Activated naive CD8-positive, alpha-beta T cell treated with anti-CD3 and anti-CD28 coated beads, Interleukin-2, amount 50 U/mL, for 16 hours (primary cell): ENCODE results near the gene TICAM2.

Experiments
- DNase-seq: peaks from one replicate; pipeline ENCODE4 v3.0.0-alpha.2; 2020; ENCODE audit warnings: low read depth, low spot score

The TICAM2 gene

DNA sequence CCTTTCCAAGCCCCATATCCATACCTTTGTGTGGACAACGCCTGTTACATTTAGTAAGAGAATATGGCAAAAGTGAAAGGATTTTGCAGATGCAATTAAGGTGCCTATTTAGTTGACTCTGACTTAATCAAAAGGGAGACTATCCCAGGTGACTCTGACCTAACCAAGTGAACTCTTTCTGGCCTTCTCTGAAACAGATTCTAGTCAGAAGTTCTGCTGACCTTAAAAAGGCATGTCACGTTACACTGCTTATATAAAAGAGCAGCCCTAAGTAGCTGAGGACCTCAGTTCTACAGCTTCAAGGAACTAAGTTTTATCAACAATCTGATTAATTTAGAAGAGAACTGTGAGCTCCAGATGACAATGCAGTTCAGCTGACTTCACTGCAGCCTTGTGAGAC, 5.7 kb upstream of the TICAM2 start:
- DNase-seq: no peak

DNA sequence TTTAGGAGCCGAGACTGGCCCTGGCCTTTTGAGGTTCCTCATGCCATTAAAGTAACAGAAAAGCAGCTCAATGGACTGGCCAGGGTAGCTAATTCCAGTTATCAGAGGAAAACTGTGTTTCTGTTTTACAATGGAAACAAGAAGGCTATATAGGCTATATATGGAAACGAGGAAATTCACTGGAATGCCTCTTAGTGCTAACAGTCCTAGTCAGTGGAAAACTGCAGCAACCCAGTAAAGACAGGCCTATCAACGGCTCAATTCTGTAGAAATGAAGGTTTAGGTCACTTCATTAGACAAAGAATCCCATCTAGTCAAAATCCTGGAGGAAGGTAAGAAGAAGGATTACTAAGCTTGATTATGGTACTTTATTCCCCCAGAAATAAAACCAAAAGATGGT, 3.2 kb upstream of the TICAM2 start:
- DNase-seq: no peak

- no peak for DNase-seq
Observed at GRCh38 chr5:115602591-115603125, 379 bp upstream of the TICAM2 start.

DNA sequence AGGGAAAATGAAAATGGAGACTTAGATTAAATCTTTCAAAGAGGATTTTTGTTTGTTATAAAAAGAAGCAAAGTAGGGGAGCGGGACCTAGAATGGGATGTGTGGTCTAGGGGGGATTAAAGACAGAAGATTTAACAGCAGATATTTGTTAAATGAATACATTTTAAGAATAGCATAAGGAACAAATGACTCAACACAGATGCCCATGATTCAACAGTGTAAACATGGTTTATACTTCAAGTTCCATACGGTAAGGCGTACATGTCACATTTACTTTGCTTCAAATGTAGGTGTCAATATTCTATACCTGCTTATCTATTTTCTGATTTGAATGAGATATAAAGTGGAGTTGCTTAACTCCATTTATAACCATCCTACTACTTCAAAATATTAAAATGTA, 1.5 kb downstream of the TICAM2 start:
- no peak for DNase-seq

- DNase-seq: no peak
Observed at GRCh38 chr5:115599924-115600323, 2.4 kb downstream of the TICAM2 start.

GRCh38 chr5:115599502-115599901, 2.8 kb downstream of the TICAM2 start:
- DNase-seq: no peak

DNA sequence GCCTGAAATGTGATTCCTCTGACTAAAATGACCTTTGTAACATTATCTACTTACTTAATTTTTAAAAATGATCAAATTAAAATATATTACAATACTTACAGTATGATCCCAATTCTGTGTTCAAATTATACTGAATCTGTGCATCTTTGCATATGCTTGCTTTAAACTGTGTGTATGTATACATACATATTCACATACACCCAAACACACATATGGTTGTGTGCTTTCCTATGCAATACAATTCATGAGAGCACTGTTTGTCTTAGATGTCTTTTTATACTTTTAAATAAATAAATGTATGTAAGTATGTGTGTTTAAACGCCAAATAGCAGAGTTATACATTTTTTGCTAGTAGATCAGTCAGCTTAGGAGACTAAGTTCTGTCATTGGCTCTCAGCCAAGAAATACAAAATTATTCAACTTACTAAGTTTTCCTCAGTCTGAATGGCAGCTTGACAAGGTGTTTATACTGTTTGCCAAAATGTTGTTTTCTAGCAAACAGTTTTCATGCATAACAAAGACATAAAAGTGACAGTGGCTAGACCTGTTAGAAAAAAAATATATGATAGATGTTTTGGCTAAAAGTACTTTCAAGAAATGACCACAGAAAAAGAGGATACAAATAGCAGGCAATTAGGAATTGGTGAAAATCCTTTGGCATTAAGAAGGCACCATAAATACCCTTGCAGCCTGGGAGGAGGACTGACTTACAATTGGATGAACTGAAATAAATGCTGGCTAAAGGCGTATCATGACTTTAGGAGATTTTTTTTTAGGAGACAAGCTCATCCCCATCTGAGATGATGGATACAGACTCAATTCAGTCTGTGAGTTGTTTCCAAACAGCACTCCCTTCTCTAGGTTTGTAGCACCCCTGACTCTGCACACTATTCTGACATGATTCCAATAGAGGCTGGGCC, 7.9 kb downstream of the TICAM2 start:
- no peak for DNase-seq

DNA sequence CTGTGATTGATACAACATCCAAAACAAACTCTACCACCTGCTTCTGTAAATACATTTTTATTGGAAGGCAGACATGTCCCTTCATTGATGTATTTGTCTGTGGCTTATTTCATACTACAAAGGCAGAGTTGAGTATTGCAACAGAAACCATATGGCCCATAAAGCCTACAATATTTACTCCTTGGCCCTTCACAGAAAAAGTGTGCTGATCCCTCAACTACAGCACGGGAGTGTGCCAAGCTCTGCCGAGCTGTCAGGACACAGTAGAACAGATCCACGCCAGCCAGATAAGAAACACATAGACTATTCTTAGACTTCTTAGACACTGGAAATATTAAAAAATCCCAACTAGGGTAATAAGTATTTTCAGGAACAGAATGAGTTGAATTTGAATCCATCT, 13.2 kb downstream of the TICAM2 start:
- DNase-seq: no peak

DNA sequence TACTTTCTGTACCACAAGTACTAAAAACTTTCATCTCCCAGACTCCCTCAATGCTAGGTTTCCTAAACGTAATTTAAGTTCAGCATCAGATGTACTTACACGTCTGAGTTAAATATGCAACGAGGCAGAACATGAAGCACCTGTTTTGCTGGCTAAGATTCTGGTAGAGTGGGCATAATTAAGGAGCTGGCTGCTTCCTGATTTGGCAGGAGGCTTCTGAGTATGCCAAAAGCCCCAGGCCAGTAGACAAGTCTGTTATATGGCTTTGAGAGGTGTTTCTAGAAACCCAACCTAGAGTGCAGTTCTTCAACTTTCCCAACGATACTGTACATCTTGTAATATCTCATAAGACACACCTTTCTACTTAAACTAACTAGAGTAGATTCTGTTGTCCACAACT, 13.6 kb downstream of the TICAM2 start:
- DNase-seq: no peak

GRCh38 chr5:115586525-115587146, 15.6 kb downstream of the TICAM2 start:
- no peak for DNase-seq

DNA sequence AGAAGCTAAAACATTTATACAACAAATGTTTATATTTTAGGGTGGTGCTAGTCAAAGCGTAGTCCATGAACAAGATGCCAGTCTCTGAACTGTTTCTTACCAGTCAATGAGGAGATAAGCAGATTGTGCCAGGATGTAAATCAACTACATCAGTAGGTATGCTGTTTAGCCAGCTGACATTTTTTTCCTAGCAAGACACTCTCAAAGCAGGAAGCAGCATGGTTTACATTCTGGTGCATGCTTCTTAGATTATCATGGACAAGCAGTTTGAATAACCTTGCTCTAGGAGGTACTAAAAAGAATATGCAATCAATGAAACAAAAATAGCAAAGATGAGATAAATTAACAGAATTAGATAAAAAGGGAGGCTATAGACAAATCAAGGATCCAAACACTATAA, 17.0 kb downstream of the TICAM2 start:
- DNase-seq: no peak

DNA sequence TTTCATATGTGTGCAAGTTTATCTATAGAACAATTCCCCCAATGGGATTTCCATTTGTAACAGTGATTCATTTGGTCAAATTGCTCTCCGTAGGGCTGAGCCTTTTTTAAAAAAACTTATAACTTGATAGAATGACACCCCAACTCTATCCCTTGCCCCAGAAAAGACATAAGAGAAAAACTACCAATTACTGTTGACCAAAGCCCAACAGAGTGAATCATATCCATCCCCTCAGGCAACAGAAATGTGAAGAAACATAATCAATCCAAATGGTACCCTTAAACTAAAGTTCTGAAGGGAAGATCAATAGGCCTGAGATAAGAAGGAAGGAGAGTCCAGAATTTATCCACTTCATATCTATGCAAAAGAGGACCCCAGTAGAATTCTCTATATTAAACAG, 17.8 kb downstream of the TICAM2 start:
- DNase-seq: no peak

- no peak for DNase-seq
Observed at GRCh38 chr5:115583474-115583873, 18.8 kb downstream of the TICAM2 start.

GRCh38 chr5:115580941-115581340, 21.3 kb downstream of the TICAM2 start:
- no peak for DNase-seq

DNA sequence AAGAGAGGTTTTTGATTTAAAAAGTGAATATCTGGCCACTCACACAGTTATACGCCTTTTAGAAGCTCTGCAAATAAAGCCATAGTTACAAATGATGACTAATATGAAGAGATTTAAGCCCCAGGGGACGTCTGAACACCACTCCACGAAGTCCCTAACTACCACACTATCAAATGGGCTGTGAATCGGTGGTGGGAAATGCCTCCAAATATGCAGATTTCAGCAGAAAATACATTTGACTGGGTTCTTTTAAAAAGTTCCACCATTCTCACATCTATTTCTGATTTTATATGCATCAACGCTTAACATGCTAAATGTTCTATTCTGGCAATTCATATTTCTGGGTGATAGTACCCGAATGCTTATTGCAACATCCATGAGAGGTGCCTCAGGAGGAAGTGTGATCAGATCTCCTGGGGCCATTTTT, 22.5 kb downstream of the TICAM2 start:
- no peak for DNase-seq

- no peak for DNase-seq
Observed at GRCh38 chr5:115579216-115579615, 23.1 kb downstream of the TICAM2 start.

DNA sequence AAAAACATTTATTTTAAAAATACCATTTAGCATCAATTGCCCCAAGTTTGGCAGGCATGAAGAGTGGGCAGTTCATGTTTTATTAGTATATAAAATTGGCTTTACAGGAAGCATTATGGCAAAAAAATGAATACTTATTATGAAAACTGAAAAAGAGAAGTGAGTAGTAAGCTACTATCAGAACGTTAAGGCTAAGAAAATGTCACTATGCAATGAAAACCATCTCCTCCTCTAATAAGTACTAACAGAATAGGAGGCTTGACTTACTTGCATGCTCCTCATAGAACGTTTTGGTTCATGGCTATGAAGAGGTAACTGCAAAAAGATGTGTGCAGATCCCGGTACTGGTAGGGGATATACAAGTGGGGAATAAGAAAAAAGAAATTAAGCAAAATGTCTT, 23.6 kb downstream of the TICAM2 start:
- DNase-seq: no peak

GRCh38 chr5:115577741-115578140, 24.5 kb downstream of the TICAM2 start:
- no peak for DNase-seq

DNA sequence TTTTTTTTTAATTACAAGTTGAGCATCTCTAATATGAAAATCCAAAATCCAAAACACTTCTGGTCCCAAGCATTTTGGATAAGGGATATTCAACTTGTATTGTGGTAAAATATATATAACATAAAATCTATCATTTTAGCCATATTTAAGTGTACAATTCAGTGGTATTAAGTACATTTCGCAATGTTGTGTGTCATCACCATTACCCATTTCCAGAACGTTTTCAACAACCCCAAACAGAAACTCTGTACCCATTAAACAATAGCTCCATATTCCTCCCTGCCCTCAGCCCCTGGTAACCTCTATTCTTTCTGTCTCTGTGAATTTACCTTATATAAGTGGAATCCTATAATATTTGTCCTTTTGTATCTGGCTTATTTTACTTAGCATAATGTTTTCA, 24.9 kb downstream of the TICAM2 start:
- DNase-seq: no peak

DNA sequence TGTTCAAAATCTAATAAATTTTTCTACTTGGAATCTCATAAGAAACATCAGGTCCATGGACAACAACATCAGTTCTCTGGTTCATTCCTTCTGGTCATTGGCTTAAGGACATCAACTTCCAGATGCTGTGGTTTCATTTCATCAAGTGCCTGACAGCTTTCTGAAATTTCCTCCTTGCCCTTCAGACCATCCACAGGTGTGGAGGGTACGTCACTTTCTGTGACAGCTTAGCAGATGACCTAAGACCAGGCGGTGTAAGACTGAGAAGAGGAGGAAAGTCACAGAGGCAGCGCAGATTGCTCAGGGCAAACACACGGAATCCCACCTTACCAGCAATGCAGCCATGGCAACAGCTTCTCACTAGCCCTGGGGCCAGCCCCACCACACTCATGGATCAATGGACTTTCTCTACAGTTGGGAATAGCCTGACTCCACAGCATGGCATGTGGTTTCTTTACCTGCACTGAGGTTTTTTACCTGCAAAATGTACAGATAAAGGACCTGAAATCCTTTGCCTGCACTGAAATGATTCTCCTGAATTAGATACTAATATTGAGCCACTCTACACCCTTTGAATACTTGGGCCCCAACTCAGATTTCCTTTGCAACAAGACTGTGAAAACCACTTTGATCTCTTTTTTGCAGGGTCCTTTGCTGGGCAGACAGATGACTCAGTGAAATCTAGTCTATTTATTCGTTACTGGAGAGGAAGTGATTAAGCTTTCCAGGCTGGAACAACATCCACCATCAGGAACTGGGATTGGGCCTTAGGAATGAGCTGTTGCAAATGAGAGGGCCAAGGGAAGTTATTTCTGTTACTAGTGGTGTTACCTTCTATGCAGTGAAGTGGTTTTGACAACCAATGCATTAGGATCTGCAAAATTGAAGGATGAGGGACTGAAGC, 26.9 kb downstream of the TICAM2 start:
- DNase-seq: no peak

GRCh38 chr5:115573133-115573532, 29.1 kb downstream of the TICAM2 start:
- no peak for DNase-seq

DNA sequence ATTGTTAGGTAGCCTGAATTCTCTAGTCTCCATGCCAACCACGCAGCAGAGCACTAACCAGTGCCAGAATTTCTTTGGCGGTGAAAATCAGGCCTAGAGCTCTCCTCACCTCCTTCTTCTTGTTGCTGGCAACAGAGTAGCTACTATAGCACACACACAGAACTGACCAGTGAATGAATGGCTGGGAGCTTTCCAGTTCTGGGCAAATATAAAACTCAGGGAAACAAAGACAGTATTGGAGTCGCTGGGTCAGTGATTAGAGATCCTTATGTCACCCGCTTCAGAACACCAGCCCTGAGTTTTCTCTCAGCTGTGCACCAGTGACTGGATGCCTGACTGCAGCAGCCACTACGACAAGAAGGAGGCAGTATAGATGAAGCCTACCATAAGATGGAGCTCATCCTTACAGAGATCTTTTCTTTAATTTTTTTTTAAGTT, 30.8 kb downstream of the TICAM2 start:
- DNase-seq: no peak
